ENCODE results near the gene ZNF33B. TPM values are rescaled to one million over a fixed set of nuclear protein-coding genes. Genes with fewer than 3 reads are reported as not detected.

The ZNF33B gene
- total RNA-seq, 4 donors from 2014 or later = 5.3 to 38.6 (median 21.3) TPM

- no peak overlapping the region for H3K4me3 ChIP-seq
- H3K9me3 ChIP-seq = no peaks in the 10 kb centered on the region
- no peaks in the 10 kb centered on the region for H3K36me3 ChIP-seq
- H3K4me1 ChIP-seq = no peaks in the 10 kb centered on the region
- H3K27me3 ChIP-seq = no peaks in the 10 kb centered on the region
- no peak for DNase-seq
- H3K27ac ChIP-seq = no peak overlapping the region
- intact Hi-C loops (cut with DNase I; ENCODE audit: low total_unique reads) = no loop called here
- TF ChIP-seq POLR2A (IDR thresholded peaks at IDR 0.05) = no peak
- TF ChIP-seq CTCF (IDR thresholded peaks at IDR 0.05) = no peak
Observed at GRCh38 chr10:42618424-42618823, 19.9 kb downstream of the ZNF33B start.

DNA sequence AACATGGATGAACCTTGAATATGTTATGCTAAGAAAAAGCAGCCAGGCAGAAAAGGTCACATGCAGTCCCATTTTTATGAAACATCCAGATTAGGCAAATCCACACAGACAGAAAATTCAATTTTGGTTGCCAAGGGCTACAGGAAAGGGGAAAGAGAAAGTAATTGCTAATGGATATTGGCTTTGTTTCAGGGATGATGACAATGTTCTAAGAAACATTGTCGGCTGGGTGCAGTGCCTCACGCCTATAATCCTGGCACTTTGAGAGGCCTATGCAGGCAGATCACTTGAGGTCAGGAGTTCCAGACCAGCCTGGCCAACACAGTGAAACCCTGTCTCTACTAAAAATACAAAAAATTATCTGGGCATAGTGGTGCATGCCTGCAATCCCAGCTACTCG is 23.0 kb downstream of the ZNF33B start:
- Histone ChIP-seq H3K27me3 (no peaks in the 10 kb centered on the region), H3K9me3 (no peaks in the 10 kb centered on the region), H3K4me1 (no peaks in the 10 kb centered on the region), H3K27ac (no peak overlapping the region), H3K36me3 (no peaks in the 10 kb centered on the region), H3K4me3 (no peak overlapping the region)
- DNase-seq = no peak
- TF ChIP-seq CTCF (IDR thresholded peaks at IDR 0.05) (no peak), POLR2A (IDR thresholded peaks at IDR 0.05) (no peak)
- intact Hi-C loops (cut with DNase I; ENCODE audit: low total_unique reads) = no loop called here

DNA sequence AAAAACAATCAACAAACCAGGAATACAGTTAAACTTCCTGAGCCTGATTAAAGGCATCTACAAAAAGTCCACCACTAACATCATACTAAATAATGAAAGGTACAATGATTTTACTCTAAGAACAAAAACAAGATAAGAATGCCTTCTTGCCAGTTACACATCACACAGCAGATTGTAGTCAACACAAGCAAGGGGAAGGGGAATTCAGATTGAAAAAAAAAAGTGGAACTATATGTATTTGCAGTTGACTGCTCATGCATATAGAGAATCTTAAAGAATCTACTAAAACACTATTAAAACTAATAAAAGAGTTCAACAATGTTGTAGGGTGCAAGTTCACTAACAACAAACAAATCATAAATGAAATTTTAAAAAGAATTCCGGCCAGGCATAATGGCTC is 28.5 kb downstream of the ZNF33B start:
- TF ChIP-seq CTCF (IDR thresholded peaks at IDR 0.05) = no peak
- TF ChIP-seq POLR2A (IDR thresholded peaks at IDR 0.05) = no peak

DNA sequence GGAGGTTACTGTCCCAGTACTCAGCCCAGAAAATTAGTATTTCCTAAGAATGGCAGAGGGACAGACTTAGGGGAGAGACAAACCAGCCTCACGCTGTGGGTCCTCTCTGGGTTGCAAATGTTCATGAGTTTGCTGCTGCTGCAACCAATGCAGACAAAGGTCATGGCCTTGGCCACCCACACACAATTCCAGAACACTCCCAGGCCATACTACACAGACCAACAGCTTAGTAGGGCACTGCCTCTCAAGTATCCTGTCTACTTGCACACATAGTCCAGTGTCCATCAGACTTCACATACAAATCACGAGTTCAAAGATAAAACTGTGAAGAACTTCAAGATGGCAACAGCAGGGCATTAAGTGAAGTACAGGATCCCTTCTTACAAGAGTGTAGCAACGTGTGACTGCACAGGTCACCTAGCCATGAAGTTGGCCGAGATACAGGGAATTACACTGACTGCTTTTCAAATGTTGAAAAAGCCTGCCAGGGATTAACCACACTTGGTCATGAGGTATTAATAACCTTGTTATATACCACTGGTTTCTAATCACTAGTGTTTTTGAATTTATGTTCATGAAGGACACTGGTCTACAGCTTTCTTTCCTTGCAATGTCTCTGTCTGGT is 40.0 kb downstream of the ZNF33B start:
- Histone ChIP-seq H3K36me3 (no peaks in the 10 kb centered on the region), H3K9me3 (peaks cover 0 to 8% of the 10 kb centered on the region in 2 donors), H3K4me1 (no peaks in the 10 kb centered on the region), H3K27ac (no peak overlapping the region), H3K4me3 (no peak overlapping the region), H3K27me3 (no peaks in the 10 kb centered on the region)
- TF ChIP-seq CTCF (IDR thresholded peaks at IDR 0.05) (no peak), POLR2A (IDR thresholded peaks at IDR 0.05) (no peak)
- no peak for DNase-seq
- intact Hi-C loops (cut with DNase I; ENCODE audit: low total_unique reads) = no loop called here

More for the DNA sequence above, 28.5 kb downstream of the ZNF33B start:
- Histone ChIP-seq H3K4me1 (no peaks in the 10 kb centered on the region), H3K4me3 (no peak overlapping the region), H3K9me3 (no peaks in the 10 kb centered on the region), H3K27ac (no peak overlapping the region), H3K36me3 (no peaks in the 10 kb centered on the region), H3K27me3 (no peaks in the 10 kb centered on the region)
- intact Hi-C loops (cut with DNase I; ENCODE audit: low total_unique reads) = no loop called here
- no peak for DNase-seq

- Histone ChIP-seq H3K27me3 (no peaks in the 10 kb centered on the region), H3K27ac (no peak overlapping the region), H3K36me3 (no peaks in the 10 kb centered on the region), H3K4me1 (no peaks in the 10 kb centered on the region), H3K4me3 (no peak overlapping the region), H3K9me3 (peaks cover 0 to 14% of the 10 kb centered on the region in 2 donors)
- DNase-seq = no peak
- no peak for TF ChIP-seq POLR2A (IDR thresholded peaks at IDR 0.05)
- no peak for TF ChIP-seq CTCF (IDR thresholded peaks at IDR 0.05)
- intact Hi-C loops (cut with DNase I; ENCODE audit: low total_unique reads) = no loop called here
Observed at GRCh38 chr10:42596196-42596595, 42.2 kb downstream of the ZNF33B start.

Data from uterus (tissue), 4 donors.